CD4-positive, alpha-beta T cell (primary cell): ENCODE measurements around the gene EIPR1. TPM values are rescaled to one million over a fixed set of nuclear protein-coding genes. Genes with fewer than 3 reads are reported as not detected.

Experiments
- ATAC-seq: fragments of 200-7000 bp; cut with Tn5 transposase; one replicate; pipeline ENCODE4 v1.10.0; 2022; ENCODE audit warnings: mild to moderate bottlenecking; ENCODE audit not compliant: poor library complexity
- CTCF ChIA-PET: fragments of 350-600 bp; sonication (Branson Sonifier 250); formaldehyde crosslinking; loops from one replicate; lab custom pipeline; 2021; ENCODE audit warnings: antibody characterized with exemption, inconsistent platforms; lab: Charles Lee
- POLR2A ChIA-PET: fragments of 350-600 bp; sonication (Branson Sonifier 250); formaldehyde crosslinking; loops from one replicate; lab custom pipeline; 2021; ENCODE audit warnings: antibody characterized with exemption, inconsistent platforms; lab: Charles Lee
- DNase-seq, 14 experiments: peaks; one replicate each; pipeline ENCODE4 v3.0.0-alpha.2; 2013 to 2020; ENCODE audit warnings: mixed read lengths in 2 of 14
- H3K27ac ChIP-seq, 2 donors: one replicate each; pipeline versions ENCODE4 v1.5.1 to v1.7.0; 2013; ENCODE audit warnings: low read length in 2 of 2, low read depth in 1 of 2, mild to moderate bottlenecking in 1 of 2
- H3K27me3 ChIP-seq, 2 experiments: 1 replicate in 1 of 2; 2 replicates in 1 of 2; pipeline versions ENCODE4 v1.6.1 to v1.7.0; 2013; ENCODE audit warnings: low read length in 2 of 2, control low read depth in 1 of 2, mild to moderate bottlenecking in 1 of 2, moderate library complexity in 1 of 2; ENCODE audit not compliant: insufficient read depth in 2 of 2, control insufficient read depth in 1 of 2
- H3K36me3 ChIP-seq: one replicate; pipeline ENCODE4 v1.6.1; 2013; ENCODE audit warnings: low read length, control low read depth; ENCODE audit not compliant: insufficient read depth
- H3K4me1 ChIP-seq: one replicate; pipeline ENCODE4 v1.6.1; 2013; ENCODE audit warnings: low read length, control low read depth; ENCODE audit not compliant: insufficient read depth
- H3K4me3 ChIP-seq: one replicate; pipeline ENCODE4 v1.5.1; 2013; ENCODE audit warnings: mild to moderate bottlenecking, low read length, moderate library complexity
- H3K9me3 ChIP-seq, 2 experiments: 1 replicate in 1 of 2; 2 replicates in 1 of 2; pipeline versions ENCODE4 v1.6.1 to v1.7.0; 2013; ENCODE audit warnings: low read length in 2 of 2, mild to moderate bottlenecking in 2 of 2, control low read depth in 1 of 2, moderate library complexity in 1 of 2; ENCODE audit not compliant: control insufficient read depth in 1 of 2, insufficient read depth in 1 of 2
- H3K27ac Mint-ChIP-seq: one replicate; pipeline ENCODE4 v1.8.0; 2020; ENCODE audit warnings: mixed read lengths
- H3K27me3 Mint-ChIP-seq: one replicate; pipeline ENCODE4 v1.8.0; 2021; ENCODE audit warnings: mixed read lengths
- H3K36me3 Mint-ChIP-seq: one replicate; pipeline ENCODE4 v1.8.0; 2021; ENCODE audit warnings: low read depth, mixed read lengths
- H3K4me1 Mint-ChIP-seq: one replicate; pipeline ENCODE4 v1.8.0; 2021; ENCODE audit warnings: low read depth, mixed read lengths
- H3K4me3 Mint-ChIP-seq: one replicate; pipeline ENCODE4 v1.8.0; 2020; ENCODE audit warnings: mild to moderate bottlenecking, mixed read lengths
- H3K9me3 Mint-ChIP-seq: one replicate; pipeline ENCODE4 v1.8.0; 2020; ENCODE audit warnings: mixed read lengths
- CTCF ChIP-seq: fragments of 200-600 bp; IDR thresholded peaks from one replicate; pipeline ENCODE4 v1.8.0; 2022; ENCODE audit warnings: antibody characterized with exemption, mild to moderate bottlenecking
- intact Hi-C, 2 experiments: fragments of 100-400 bp; cut with DNase I in 1 of 2; cut with micrococcal nuclease in 1 of 2; formaldehyde crosslinking; loops; one replicate each; pipeline versions ENCODE4 v1.15.1 to v1.9.0; 2023 to 2025; cut with DNase I, micrococcal nuclease
- total RNA-seq, 174 experiments: library from RNA in 2 of 174; stranded (reverse) in 2 of 174; gene quantifications; one replicate each; pipeline ENCODE4 v1.2.3 and lab custom pipeline; 2021 to 2026

Gene EIPR1
- total RNA-seq, 2 experiments from 2014 or later, result 11.0 to 12.4 TPM

GRCh38 chr2:3211256-3212060 is 166.2 kb downstream of the EIPR1 start:
- CTCF ChIA-PET, result no interaction called here
- Mint-ChIP-seq H3K27ac (no peak overlapping the region), H3K4me1 (peaks cover 9% of the 10 kb centered on the region), H3K4me3 (no peak overlapping the region), H3K9me3 (no peaks in the 10 kb centered on the region), H3K27me3 (no peaks in the 10 kb centered on the region), H3K36me3 (peaks cover 38% of the 10 kb centered on the region)
- intact Hi-C loops, result no loop called here
- ATAC-seq (no peak), DNase-seq (no peak)
- Histone ChIP-seq H3K4me3 (no peak overlapping the region), H3K27me3 (no peaks in the 10 kb centered on the region), H3K9me3 (no peaks in the 10 kb centered on the region), H3K27ac (no peak overlapping the region), H3K4me1 (no peaks in the 10 kb centered on the region), H3K36me3 (peaks cover 15% of the 10 kb centered on the region)
- TF ChIP-seq CTCF, result no peak
- POLR2A ChIA-PET, result no interaction called here

DNA sequence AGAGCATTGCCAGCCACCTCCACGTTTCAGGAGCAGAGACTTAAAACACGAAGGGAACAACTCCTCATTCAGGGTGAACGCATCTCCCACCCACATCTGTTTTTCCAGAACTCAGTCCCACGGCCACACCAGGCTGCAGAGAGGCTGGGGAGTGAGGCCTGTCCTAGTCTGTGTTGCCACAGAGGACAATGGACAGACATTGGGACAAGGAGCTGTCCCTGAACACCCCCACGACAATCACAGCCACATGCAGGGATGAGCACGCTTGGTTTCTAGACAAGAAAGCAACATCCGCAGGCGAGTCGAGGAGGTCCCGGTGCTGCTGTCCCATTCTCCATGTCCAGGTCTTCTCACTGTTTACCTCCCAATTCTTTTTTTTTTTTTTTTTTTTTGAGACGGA is 167.4 kb downstream of the EIPR1 start:
- ATAC-seq (no peak), DNase-seq (no peak)
- TF ChIP-seq CTCF, result no peak
- H3K9me3 ChIP-seq, result peaks cover 0 to 4% of the 10 kb centered on the region in 2 experiments
- H3K36me3 ChIP-seq, result peaks cover 15% of the 10 kb centered on the region
- H3K4me3 ChIP-seq, result no peak overlapping the region
- H3K27me3 ChIP-seq, result no peaks in the 10 kb centered on the region
- H3K27me3 Mint-ChIP-seq, result no peaks in the 10 kb centered on the region
- no peak overlapping the region for H3K27ac Mint-ChIP-seq
- no peak overlapping the region for H3K27ac ChIP-seq
- no peaks in the 10 kb centered on the region for H3K4me1 ChIP-seq
- intact Hi-C loops, result no loop called here
- no peaks in the 10 kb centered on the region for H3K9me3 Mint-ChIP-seq
- ChIA-PET CTCF (no interaction called here), POLR2A (no interaction called here)
- no peak overlapping the region for H3K4me3 Mint-ChIP-seq
- H3K4me1 Mint-ChIP-seq, result no peaks in the 10 kb centered on the region
- H3K36me3 Mint-ChIP-seq, result peaks cover 44% of the 10 kb centered on the region

DNA sequence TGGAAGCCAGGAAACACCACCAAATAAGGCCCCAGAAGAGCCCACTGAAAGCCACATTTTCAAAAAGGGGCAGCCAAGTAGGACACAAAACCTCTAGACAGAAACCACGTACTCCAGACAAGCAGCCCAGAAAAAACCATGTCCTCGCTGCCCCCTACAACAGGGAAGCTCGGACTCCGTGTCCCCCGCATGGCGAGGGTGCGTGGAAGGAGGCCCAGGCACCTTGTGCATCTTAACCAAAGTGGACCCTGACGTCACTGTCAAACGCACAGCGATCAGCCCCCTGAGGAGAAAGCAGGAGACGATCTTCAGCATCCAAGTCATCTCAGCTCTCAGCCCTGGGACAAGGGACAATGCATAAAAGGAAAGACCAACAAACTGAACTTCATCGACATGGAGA is 168.4 kb downstream of the EIPR1 start:
- peaks cover 6% of the 10 kb centered on the region for H3K4me1 Mint-ChIP-seq
- H3K36me3 ChIP-seq, result peaks cover 15% of the 10 kb centered on the region
- no peak for ATAC-seq
- ChIA-PET POLR2A (interaction anchor here (0.6 to 1.7 kb wide), 2 partner anchors 14 to 22 kb away, joined by 3 to 8 read pairs; no protein-coding TSS in a partner anchor), CTCF (no interaction called here)
- no peaks in the 10 kb centered on the region for H3K27me3 Mint-ChIP-seq
- H3K27me3 ChIP-seq, result no peaks in the 10 kb centered on the region
- H3K4me3 Mint-ChIP-seq, result no peak overlapping the region
- peaks cover 48% of the 10 kb centered on the region for H3K36me3 Mint-ChIP-seq
- no peak overlapping the region for H3K4me3 ChIP-seq
- no peaks in the 10 kb centered on the region for H3K4me1 ChIP-seq
- no peak for DNase-seq
- H3K9me3 ChIP-seq, result peaks cover 0 to 4% of the 10 kb centered on the region in 2 experiments
- no peak for TF ChIP-seq CTCF
- no peaks in the 10 kb centered on the region for H3K9me3 Mint-ChIP-seq
- H3K27ac ChIP-seq, result no peak overlapping the region
- no peak overlapping the region for H3K27ac Mint-ChIP-seq
- intact Hi-C loops, result loop anchor here in 1 of 2 experiments (5.0 kb wide), 1 partner anchor 93 kb away; no protein-coding TSS in a partner anchor
